ENCODE data around the gene NFATC2.

The NFATC2 gene

DNA sequence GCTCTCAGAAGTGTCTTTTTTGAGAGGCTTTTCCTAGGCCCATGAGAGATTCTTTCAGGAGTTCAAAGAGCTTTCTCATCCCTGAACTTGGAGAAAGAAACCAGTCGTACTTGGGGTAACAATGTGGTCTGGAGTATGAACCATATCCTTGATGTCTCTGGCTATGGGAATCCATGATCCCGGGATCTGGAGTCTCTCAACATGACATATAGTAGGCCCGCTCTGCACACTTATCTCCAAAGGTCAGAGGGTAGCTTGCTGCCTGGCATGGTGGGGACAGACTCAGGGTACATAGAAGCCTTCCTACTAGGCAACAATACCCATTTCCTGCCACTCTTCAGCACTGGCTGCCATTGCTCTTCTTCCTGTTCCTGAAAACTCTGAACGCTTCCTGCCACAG lies 42.2 kb upstream of the NFATC2 start (continued):
- TF ChIP-seq, protein P1, sequence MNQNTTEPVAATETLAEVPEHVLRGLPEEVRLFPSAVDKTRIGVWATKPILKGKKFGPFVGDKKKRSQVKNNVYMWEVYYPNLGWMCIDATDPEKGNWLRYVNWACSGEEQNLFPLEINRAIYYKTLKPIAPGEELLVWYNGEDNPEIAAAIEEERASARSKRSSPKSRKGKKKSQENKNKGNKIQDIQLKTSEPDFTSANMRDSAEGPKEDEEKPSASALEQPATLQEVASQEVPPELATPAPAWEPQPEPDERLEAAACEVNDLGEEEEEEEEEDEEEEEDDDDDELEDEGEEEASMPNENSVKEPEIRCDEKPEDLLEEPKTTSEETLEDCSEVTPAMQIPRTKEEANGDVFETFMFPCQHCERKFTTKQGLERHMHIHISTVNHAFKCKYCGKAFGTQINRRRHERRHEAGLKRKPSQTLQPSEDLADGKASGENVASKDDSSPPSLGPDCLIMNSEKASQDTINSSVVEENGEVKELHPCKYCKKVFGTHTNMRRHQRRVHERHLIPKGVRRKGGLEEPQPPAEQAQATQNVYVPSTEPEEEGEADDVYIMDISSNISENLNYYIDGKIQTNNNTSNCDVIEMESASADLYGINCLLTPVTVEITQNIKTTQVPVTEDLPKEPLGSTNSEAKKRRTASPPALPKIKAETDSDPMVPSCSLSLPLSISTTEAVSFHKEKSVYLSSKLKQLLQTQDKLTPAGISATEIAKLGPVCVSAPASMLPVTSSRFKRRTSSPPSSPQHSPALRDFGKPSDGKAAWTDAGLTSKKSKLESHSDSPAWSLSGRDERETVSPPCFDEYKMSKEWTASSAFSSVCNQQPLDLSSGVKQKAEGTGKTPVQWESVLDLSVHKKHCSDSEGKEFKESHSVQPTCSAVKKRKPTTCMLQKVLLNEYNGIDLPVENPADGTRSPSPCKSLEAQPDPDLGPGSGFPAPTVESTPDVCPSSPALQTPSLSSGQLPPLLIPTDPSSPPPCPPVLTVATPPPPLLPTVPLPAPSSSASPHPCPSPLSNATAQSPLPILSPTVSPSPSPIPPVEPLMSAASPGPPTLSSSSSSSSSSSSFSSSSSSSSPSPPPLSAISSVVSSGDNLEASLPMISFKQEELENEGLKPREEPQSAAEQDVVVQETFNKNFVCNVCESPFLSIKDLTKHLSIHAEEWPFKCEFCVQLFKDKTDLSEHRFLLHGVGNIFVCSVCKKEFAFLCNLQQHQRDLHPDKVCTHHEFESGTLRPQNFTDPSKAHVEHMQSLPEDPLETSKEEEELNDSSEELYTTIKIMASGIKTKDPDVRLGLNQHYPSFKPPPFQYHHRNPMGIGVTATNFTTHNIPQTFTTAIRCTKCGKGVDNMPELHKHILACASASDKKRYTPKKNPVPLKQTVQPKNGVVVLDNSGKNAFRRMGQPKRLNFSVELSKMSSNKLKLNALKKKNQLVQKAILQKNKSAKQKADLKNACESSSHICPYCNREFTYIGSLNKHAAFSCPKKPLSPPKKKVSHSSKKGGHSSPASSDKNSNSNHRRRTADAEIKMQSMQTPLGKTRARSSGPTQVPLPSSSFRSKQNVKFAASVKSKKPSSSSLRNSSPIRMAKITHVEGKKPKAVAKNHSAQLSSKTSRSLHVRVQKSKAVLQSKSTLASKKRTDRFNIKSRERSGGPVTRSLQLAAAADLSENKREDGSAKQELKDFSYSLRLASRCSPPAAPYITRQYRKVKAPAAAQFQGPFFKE (tag by site-specific recombination; IDR thresholded peaks at IDR 0.05; ENCODE audit: borderline replicate concordance), result no peak
- TF ChIP-seq ZNF211 (tag by site-specific recombination; IDR thresholded peaks at IDR 0.05; ENCODE audit: low read depth), result no peak
- TF ChIP-seq IKZF3 (tag by site-specific recombination; IDR thresholded peaks at IDR 0.05), result no peak

- H3K36me3 ChIP-seq (ENCODE audit: control insufficient read depth in 2 of 2, insufficient read depth in 1 of 2, low read length in 2 of 2), result no peaks in the 10 kb centered on the region
- H3K27ac ChIP-seq (ENCODE audit: extremely low read depth, low read depth, low read length), result no peak overlapping the region
- CTCF ChIA-PET, result interaction anchor here (0.5 to 1.8 kb wide), 2 partner anchors 11 to 278 kb away, joined by 3 to 6 read pairs; no protein-coding TSS in a partner anchor
- no peaks in the 10 kb centered on the region for H3K4me1 ChIP-seq (ENCODE audit: control insufficient read depth, insufficient read depth, low read length)
- H3K4me3 ChIP-seq (ENCODE audit: low read depth, low read length), result no peak overlapping the region
- H3K9me3 ChIP-seq (ENCODE audit: control insufficient read depth, insufficient read depth, low read depth, low read length), result no peaks in the 10 kb centered on the region
- POLR2A ChIA-PET, result no interaction called here
- TF ChIP-seq ZNF521 (tag by site-specific recombination; IDR thresholded peaks at IDR 0.05) (no peak), HOXA7 (CRISPR knock-in tag; IDR thresholded peaks at IDR 0.05; ENCODE audit: borderline replicate concordance) (no peak), ZNF266 (tag by site-specific recombination; IDR thresholded peaks at IDR 0.05; ENCODE audit: low read depth) (no peak), ZNF133 (tag by site-specific recombination; IDR thresholded peaks at IDR 0.05) (no peak), OVOL3 (tag by site-specific recombination; IDR thresholded peaks at IDR 0.05) (no peak), KLF7 (tag by site-specific recombination; IDR thresholded peaks at IDR 0.05; ENCODE audit: borderline replicate concordance) (no peak), ZNF433 (tag by site-specific recombination; IDR thresholded peaks at IDR 0.05; ENCODE audit: low read depth) (no peak), ZNF768 (tag by site-specific recombination; IDR thresholded peaks at IDR 0.05) (no peak), ZNF214 (tag by site-specific recombination; IDR thresholded peaks at IDR 0.05; ENCODE audit: borderline replicate concordance) (no peak), TRIM28 (IDR thresholded peaks at IDR 0.05; ENCODE audit: borderline replicate concordance, low read length) (no peak), ZNF624 (tag by site-specific recombination; IDR thresholded peaks at IDR 0.05) (no peak), PRDM10 (tag by site-specific recombination; IDR thresholded peaks at IDR 0.05) (no peak)
- TF ChIP-seq, protein P2, sequence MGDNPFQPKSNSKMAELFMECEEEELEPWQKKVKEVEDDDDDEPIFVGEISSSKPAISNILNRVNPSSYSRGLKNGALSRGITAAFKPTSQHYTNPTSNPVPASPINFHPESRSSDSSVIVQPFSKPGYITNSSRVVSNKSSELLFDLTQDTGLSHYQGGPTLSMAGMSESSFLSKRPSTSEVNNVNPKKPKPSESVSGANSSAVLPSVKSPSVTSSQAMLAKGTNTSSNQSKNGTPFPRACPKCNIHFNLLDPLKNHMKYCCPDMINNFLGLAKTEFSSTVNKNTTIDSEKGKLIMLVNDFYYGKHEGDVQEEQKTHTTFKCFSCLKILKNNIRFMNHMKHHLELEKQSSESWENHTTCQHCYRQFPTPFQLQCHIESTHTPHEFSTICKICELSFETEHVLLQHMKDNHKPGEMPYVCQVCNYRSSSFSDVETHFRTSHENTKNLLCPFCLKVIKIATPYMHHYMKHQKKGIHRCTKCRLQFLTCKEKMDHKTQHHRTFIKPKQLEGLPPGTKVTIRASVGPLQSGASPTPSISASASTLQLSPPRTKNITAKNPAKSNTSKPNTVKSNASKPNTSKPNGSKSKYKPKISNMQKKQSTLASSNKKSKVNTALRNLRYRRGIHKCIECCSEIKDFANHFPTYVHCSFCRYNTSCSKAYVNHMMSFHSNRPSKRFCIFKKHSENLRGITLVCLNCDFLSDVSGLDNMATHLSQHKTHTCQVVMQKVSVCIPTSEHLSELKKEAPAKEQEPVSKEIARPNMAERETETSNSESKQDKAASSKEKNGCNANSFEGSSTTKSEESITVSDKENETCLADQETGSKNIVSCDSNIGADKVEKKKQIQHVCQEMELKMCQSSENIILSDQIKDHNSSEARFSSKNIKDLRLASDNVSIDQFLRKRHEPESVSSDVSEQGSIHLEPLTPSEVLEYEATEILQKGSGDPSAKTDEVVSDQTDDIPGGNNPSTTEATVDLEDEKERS (tag by site-specific recombination; IDR thresholded peaks at IDR 0.05), result no peak
- TF ChIP-seq, protein P3, sequence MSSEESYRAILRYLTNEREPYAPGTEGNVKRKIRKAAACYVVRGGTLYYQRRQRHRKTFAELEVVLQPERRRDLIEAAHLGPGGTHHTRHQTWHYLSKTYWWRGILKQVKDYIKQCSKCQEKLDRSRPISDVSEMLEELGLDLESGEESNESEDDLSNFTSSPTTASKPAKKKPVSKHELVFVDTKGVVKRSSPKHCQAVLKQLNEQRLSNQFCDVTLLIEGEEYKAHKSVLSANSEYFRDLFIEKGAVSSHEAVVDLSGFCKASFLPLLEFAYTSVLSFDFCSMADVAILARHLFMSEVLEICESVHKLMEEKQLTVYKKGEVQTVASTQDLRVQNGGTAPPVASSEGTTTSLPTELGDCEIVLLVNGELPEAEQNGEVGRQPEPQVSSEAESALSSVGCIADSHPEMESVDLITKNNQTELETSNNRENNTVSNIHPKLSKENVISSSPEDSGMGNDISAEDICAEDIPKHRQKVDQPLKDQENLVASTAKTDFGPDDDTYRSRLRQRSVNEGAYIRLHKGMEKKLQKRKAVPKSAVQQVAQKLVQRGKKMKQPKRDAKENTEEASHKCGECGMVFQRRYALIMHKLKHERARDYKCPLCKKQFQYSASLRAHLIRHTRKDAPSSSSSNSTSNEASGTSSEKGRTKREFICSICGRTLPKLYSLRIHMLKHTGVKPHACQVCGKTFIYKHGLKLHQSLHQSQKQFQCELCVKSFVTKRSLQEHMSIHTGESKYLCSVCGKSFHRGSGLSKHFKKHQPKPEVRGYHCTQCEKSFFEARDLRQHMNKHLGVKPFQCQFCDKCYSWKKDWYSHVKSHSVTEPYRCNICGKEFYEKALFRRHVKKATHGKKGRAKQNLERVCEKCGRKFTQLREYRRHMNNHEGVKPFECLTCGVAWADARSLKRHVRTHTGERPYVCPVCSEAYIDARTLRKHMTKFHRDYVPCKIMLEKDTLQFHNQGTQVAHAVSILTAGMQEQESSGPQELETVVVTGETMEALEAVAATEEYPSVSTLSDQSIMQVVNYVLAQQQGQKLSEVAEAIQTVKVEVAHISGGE (tag by site-specific recombination; conservative IDR thresholded peaks at IDR 0.05; ENCODE audit: low read depth), result no peak
- TF ChIP-seq, protein P4, sequence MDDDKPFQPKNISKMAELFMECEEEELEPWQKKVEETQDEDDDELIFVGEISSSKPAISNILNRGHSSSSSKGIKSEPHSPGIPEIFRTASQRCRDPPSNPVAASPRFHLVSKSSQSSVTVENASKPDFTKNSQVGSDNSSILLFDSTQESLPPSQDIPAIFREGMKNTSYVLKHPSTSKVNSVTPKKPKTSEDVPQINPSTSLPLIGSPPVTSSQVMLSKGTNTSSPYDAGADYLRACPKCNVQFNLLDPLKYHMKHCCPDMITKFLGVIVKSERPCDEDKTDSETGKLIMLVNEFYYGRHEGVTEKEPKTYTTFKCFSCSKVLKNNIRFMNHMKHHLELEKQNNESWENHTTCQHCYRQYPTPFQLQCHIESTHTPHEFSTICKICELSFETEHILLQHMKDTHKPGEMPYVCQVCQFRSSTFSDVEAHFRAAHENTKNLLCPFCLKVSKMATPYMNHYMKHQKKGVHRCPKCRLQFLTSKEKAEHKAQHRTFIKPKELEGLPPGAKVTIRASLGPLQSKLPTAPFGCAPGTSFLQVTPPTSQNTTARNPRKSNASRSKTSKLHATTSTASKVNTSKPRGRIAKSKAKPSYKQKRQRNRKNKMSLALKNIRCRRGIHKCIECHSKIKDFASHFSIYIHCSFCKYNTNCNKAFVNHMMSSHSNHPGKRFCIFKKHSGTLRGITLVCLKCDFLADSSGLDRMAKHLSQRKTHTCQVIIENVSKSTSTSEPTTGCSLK (tag by site-specific recombination; IDR thresholded peaks at IDR 0.05), result no peak
These were observed 41.6 kb upstream of the NFATC2 start for GRCh38 chr20:51584116-51584515.

All from HEK293 (cell line).